Esophagus muscularis mucosa (tissue), 4 donors: Measurements from ENCODE around the gene SCRN2.

Experiments
- CTCF ChIP-seq, 3 experiments: fragments of 200-600 bp in 2 of 3; fragments of 450-650 bp in 1 of 3; sonication (generic) in 2 of 3; IDR thresholded peaks; one replicate each; pipeline ENCODE4 v1.5.1; 2017 to 2019; ENCODE audit warnings: antibody characterized with exemption in 3 of 3, mild to moderate bottlenecking in 2 of 3, moderate library complexity in 1 of 3
- EP300 ChIP-seq: sonication (generic); formaldehyde crosslinking; IDR thresholded peaks from one replicate; pipeline ENCODE4 v1.6.1; 2017; ENCODE audit warnings: antibody characterized with exemption
- POLR2A ChIP-seq: fragments of 450-650 bp; IDR thresholded peaks from one replicate; pipeline ENCODE4 v1.6.1; 2017; ENCODE audit warnings: antibody characterized with exemption, moderate library complexity, mild to moderate bottlenecking, low read depth
- POLR2AphosphoS5 ChIP-seq, 2 donors: sonication (generic); formaldehyde crosslinking; IDR thresholded peaks; one replicate each; pipeline ENCODE4 v1.6.1; 2017; ENCODE audit warnings: antibody characterized with exemption in 2 of 2

- TF ChIP-seq EP300 (no peak), CTCF (IDR thresholded peaks at IDR 0.05) (no peak), POLR2AphosphoS5 (IDR thresholded peaks at IDR 0.05) (no peak), POLR2A (no peak)
Observed at GRCh38 chr17:47804461-47804860, 36.6 kb downstream of the SCRN2 start.
